SJCRH30 (cell line): ENCODE data around the gene AKIP1. TPM values are rescaled to one million over a fixed set of nuclear protein-coding genes. Genes with fewer than 3 reads are reported as not detected.

Experiments
- DNase-seq, 2 experiments: peaks; one replicate each; pipeline ENCODE4 v3.0.0-alpha.2; 2015 to 2020
- H3K27ac ChIP-seq: fragments of 250-450 bp; sonication (Bioruptor Pico); 2 replicates; pipeline ENCODE4 v1.5.1; 2020; ENCODE audit warnings: mild to moderate bottlenecking, moderate library complexity
- H3K27me3 ChIP-seq: fragments of 250-450 bp; sonication (Bioruptor Pico); 2 replicates; pipeline ENCODE4 v1.5.1; 2020; ENCODE audit warnings: mild to moderate bottlenecking, moderate library complexity
- H3K36me3 ChIP-seq: fragments of 250-450 bp; sonication (Bioruptor Pico); 2 replicates; pipeline ENCODE4 v1.5.1; 2020; ENCODE audit warnings: mild to moderate bottlenecking, moderate library complexity
- H3K4me1 ChIP-seq: fragments of 250-450 bp; sonication (Bioruptor Pico); 2 replicates; pipeline ENCODE4 v1.5.1; 2020; ENCODE audit warnings: mild to moderate bottlenecking, moderate library complexity
- H3K4me3 ChIP-seq: fragments of 250-450 bp; sonication (Bioruptor Pico); 2 replicates; pipeline ENCODE4 v1.5.1; 2020; ENCODE audit warnings: mild to moderate bottlenecking, moderate library complexity
- H3K9me3 ChIP-seq: fragments of 250-450 bp; sonication (Bioruptor Pico); replicated peaks from 2 replicates; pipeline ENCODE4 v1.5.1; 2020; ENCODE audit warnings: mild to moderate bottlenecking, moderate library complexity
- total RNA-seq: library from RNA; depleted of rRNA; stranded (reverse); fragments of >200 nt; shearing (Covaris generic); gene quantifications from 2 replicates; pipeline ENCODE4 v1.2.3, GENCODE V29; 2014

Gene AKIP1
- total RNA-seq, 1 experiment from 2014 or later: 22.6 TPM

GRCh38 chr11:8899119-8899753 lies 11.8 kb upstream of the AKIP1 start:
- H3K4me3 ChIP-seq: no peak overlapping the region
- no peak for DNase-seq
- no peaks in the 10 kb centered on the region for H3K27me3 ChIP-seq
- peaks cover 10% of the 10 kb centered on the region for H3K9me3 ChIP-seq
- no peak overlapping the region for H3K27ac ChIP-seq
- H3K36me3 ChIP-seq: no peaks in the 10 kb centered on the region
- no peaks in the 10 kb centered on the region for H3K4me1 ChIP-seq

GRCh38 chr11:8905528-8906165 lies 5.3 kb upstream of the AKIP1 start:
- Histone ChIP-seq H3K4me1 (peaks cover 8% of the 10 kb centered on the region), H3K9me3 (0 out of 2 replicates have a peak, but pooled peaks cover 2% of the 10 kb centered on the region), H3K27ac (no peak overlapping the region), H3K27me3 (no peaks in the 10 kb centered on the region), H3K4me3 (no peak overlapping the region), H3K36me3 (no peaks in the 10 kb centered on the region)
- DNase-seq: no peak

- Histone ChIP-seq H3K9me3 (0 out of 2 replicates have a peak, but pooled peaks cover 2% of the 10 kb centered on the region), H3K36me3 (no peaks in the 10 kb centered on the region), H3K27me3 (no peaks in the 10 kb centered on the region), H3K4me1 (peaks cover 8% of the 10 kb centered on the region), H3K27ac (peak overlapping the region; percentile 69), H3K4me3 (no peak overlapping the region)
- DNase-seq: peak; percentile 31 to 54
Measured at GRCh38 chr11:8907116-8907515, 3.9 kb upstream of the AKIP1 start.

- Histone ChIP-seq H3K27ac (no peak overlapping the region), H3K9me3 (no peaks in the 10 kb centered on the region), H3K4me1 (peaks cover 8% of the 10 kb centered on the region), H3K27me3 (no peaks in the 10 kb centered on the region), H3K36me3 (no peaks in the 10 kb centered on the region), H3K4me3 (no peak overlapping the region)
- no peak for DNase-seq
Measured at GRCh38 chr11:8908099-8908498, 2.9 kb upstream of the AKIP1 start.

DNA sequence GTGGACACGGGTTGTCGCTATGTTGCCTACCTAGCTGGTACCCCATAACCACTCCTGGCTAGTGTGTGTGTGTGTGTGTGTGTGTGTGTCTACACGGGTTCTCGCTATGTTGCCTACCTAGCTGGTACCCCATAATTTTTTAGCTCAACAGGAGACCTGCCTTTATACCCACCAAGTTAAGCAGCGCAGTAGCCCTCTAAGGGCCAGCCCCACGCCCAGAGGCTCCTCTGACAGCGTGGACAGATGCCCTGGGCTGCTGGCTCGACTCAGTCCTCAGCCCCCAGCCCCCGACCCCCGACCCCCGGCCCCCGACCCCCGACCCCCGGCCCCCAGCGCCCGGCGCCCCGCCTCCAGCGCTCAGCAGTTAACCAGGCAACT lies 351 bp upstream of the AKIP1 start:
- no peak for DNase-seq
- Histone ChIP-seq H3K36me3 (peaks cover 3% of the 10 kb centered on the region; the same call in 1 of the 2 replicates), H3K4me1 (peaks cover 8% of the 10 kb centered on the region), H3K27me3 (no peaks in the 10 kb centered on the region), H3K4me3 (peak overlapping the region; percentile 90), H3K27ac (no peak overlapping the region; the same call in 1 of the 2 replicates), H3K9me3 (no peaks in the 10 kb centered on the region)

- Histone ChIP-seq H3K27me3 (no peaks in the 10 kb centered on the region), H3K9me3 (no peaks in the 10 kb centered on the region), H3K4me1 (peaks cover 24% of the 10 kb centered on the region), H3K4me3 (no peak overlapping the region), H3K27ac (no peak overlapping the region), H3K36me3 (peaks cover 13% of the 10 kb centered on the region)
- peak; percentile 54 to 63 for DNase-seq
Measured at GRCh38 chr11:8913961-8914660, 3.1 kb downstream of the AKIP1 start.

- no peak overlapping the region for H3K4me3 ChIP-seq
- H3K27me3 ChIP-seq: no peaks in the 10 kb centered on the region
- H3K4me1 ChIP-seq: peaks cover 24% of the 10 kb centered on the region
- peaks cover 16% of the 10 kb centered on the region for H3K36me3 ChIP-seq
- no peak for DNase-seq
- no peak overlapping the region for H3K27ac ChIP-seq
- no peaks in the 10 kb centered on the region for H3K9me3 ChIP-seq
Measured at GRCh38 chr11:8914661-8915018, 3.7 kb downstream of the AKIP1 start.

- peak; percentile 90 to 93 for DNase-seq
- H3K27ac ChIP-seq: peak overlapping the region; percentile 72
- H3K36me3 ChIP-seq: peaks cover 36% of the 10 kb centered on the region
- H3K4me3 ChIP-seq: peak overlapping the region; percentile 11
- H3K27me3 ChIP-seq: no peaks in the 10 kb centered on the region
- peaks cover 24% of the 10 kb centered on the region for H3K4me1 ChIP-seq
- no peaks in the 10 kb centered on the region for H3K9me3 ChIP-seq
Measured at GRCh38 chr11:8917157-8917825, 6.3 kb downstream of the AKIP1 start.

DNA sequence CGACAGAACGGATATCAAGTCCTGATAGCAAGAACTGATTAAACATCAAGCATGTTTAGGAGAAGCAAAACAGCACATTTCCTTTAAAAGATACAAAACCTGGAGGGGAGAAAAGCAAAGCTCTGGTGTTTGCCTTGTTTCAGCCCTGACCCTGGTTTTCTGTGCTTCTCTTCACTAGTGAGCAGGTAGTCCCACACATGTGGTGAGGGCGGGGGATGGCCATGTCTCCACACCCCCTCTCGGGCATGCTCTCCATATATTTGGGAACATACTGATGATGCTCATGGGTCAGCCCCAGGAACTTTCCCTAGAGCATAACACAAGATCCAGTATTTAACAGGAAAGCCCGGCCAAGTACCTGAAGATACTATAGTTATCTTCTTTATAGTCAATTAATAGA lies 11.7 kb downstream of the AKIP1 start:
- no peak for DNase-seq
- H3K36me3 ChIP-seq: peaks cover 35% of the 10 kb centered on the region
- H3K4me1 ChIP-seq: peaks cover 9% of the 10 kb centered on the region
- no peaks in the 10 kb centered on the region for H3K27me3 ChIP-seq
- H3K27ac ChIP-seq: no peak overlapping the region
- H3K9me3 ChIP-seq: no peaks in the 10 kb centered on the region
- H3K4me3 ChIP-seq: no peak overlapping the region

GRCh38 chr11:8925711-8926110 lies 14.7 kb downstream of the AKIP1 start:
- H3K4me1 ChIP-seq: no peaks in the 10 kb centered on the region
- no peak for DNase-seq
- peaks cover 11% of the 10 kb centered on the region for H3K36me3 ChIP-seq
- H3K27me3 ChIP-seq: no peaks in the 10 kb centered on the region
- H3K9me3 ChIP-seq: no peaks in the 10 kb centered on the region
- H3K4me3 ChIP-seq: no peak overlapping the region
- no peak overlapping the region for H3K27ac ChIP-seq

- peaks cover 8% of the 10 kb centered on the region for H3K36me3 ChIP-seq
Measured at GRCh38 chr11:8926236-8926635, 15.2 kb downstream of the AKIP1 start.

GRCh38 chr11:8927233-8927632 lies 16.2 kb downstream of the AKIP1 start:
- H3K27me3 ChIP-seq: no peaks in the 10 kb centered on the region
- H3K27ac ChIP-seq: no peak overlapping the region
- H3K36me3 ChIP-seq: peaks cover 2% of the 10 kb centered on the region; the same call in 1 of the 2 replicates
- no peaks in the 10 kb centered on the region for H3K9me3 ChIP-seq
- DNase-seq: no peak
- peaks cover 4% of the 10 kb centered on the region; the same call in 1 of the 2 replicates for H3K4me1 ChIP-seq
- no peak overlapping the region for H3K4me3 ChIP-seq

More at GRCh38 chr11:8926236-8926635, 15.2 kb downstream of the AKIP1 start:
- H3K4me3 ChIP-seq: no peak overlapping the region
- H3K9me3 ChIP-seq: no peaks in the 10 kb centered on the region
- H3K27me3 ChIP-seq: no peaks in the 10 kb centered on the region
- H3K4me1 ChIP-seq: no peaks in the 10 kb centered on the region
- no peak overlapping the region for H3K27ac ChIP-seq
- no peak for DNase-seq

DNA sequence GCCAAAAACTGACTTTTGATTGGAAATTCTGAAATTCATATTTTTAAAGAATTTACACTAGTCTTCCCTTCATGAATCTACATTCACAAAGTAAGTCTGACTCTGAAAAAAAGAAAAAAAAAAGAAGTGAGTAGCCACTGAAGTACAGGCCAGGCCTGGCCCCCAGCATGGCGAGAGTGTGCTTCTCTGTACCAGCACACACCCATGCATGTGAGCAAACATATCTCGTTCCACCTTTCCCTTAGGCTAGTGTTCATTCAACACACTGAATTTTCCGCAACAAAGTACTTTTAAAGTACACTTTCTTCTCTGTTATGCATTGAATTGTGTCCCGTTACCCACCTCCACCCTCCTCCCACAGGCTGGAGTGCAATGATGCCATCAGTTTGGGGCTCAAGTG lies 17.2 kb downstream of the AKIP1 start:
- Histone ChIP-seq H3K27me3 (no peaks in the 10 kb centered on the region), H3K4me3 (no peak overlapping the region), H3K9me3 (no peaks in the 10 kb centered on the region), H3K4me1 (peaks cover 5% of the 10 kb centered on the region; the same call in 1 of the 2 replicates), H3K36me3 (no peaks in the 10 kb centered on the region), H3K27ac (no peak overlapping the region)
- DNase-seq: no peak

- Histone ChIP-seq H3K4me3 (no peak overlapping the region), H3K4me1 (peaks cover 5% of the 10 kb centered on the region), H3K27me3 (no peaks in the 10 kb centered on the region), H3K9me3 (no peaks in the 10 kb centered on the region), H3K27ac (no peak overlapping the region), H3K36me3 (no peaks in the 10 kb centered on the region)
- DNase-seq: no peak
Measured at GRCh38 chr11:8928981-8929615, 18.1 kb downstream of the AKIP1 start.
